Epithelial cell of proximal tubule (primary cell): ENCODE measurements around the gene TMEM233. TPM values are rescaled to one million over a fixed set of nuclear protein-coding genes. Genes with fewer than 3 reads are reported as not detected.
A peak's percentile ranks its signal among the peaks of the same experiment; 100 is the strongest.

Experiments used
- DNase-seq: peaks from one replicate; pipeline ENCODE4 v3.0.0-alpha.2; 2011; ENCODE audit warnings: low read depth
- H3K4me3 ChIP-seq: 2 replicates; pipeline ENCODE4 v1.5.1; 2011; ENCODE audit warnings: low read depth, mild to moderate bottlenecking, low read length
- CTCF ChIP-seq: conservative IDR thresholded peaks from 2 replicates; pipeline ENCODE4 v1.5.1; 2012; ENCODE audit warnings: low read depth, mild to moderate bottlenecking, low read length
- total RNA-seq: library from RNA; depleted of rRNA; stranded (reverse); fragments of >200 nt; gene quantifications from 2 replicates; pipeline ENCODE4 v1.2.3, GENCODE V29; 2015

The TMEM233 gene
- total RNA-seq: 0.17 TPM in 1 of 2 replicates, not detected in the other

- peak within 1 kb of the TSS; percentile 82 for H3K4me3 ChIP-seq
- no peak for TF ChIP-seq CTCF
- no peak for DNase-seq
Measured at GRCh38 chr12:119593578-119594398, at the start of gene TMEM233. Gene TMEM233 (plus strand): TSS chr12:119593774. CDS start chr12:119593849, 75 bp downstream.

GRCh38 chr12:119544765-119545625 is 48.6 kb upstream of the TMEM233 start:
- DNase-seq: peak; percentile 18
- H3K4me3 ChIP-seq: no peak overlapping the region
- peak; percentile 83 for TF ChIP-seq CTCF

- H3K4me3 ChIP-seq: no peak overlapping the region
- TF ChIP-seq CTCF: no peak
- DNase-seq: no peak
Measured at GRCh38 chr12:119546340-119546739, 47.2 kb upstream of the TMEM233 start.

GRCh38 chr12:119547001-119547400 is 46.6 kb upstream of the TMEM233 start:
- H3K4me3 ChIP-seq: no peak overlapping the region
- TF ChIP-seq CTCF: no peak
- DNase-seq: no peak

- TF ChIP-seq CTCF: no peak
- H3K4me3 ChIP-seq: no peak overlapping the region
- no peak for DNase-seq
Measured at GRCh38 chr12:119556854-119557253, 36.7 kb upstream of the TMEM233 start.

GRCh38 chr12:119565404-119565803 is 28.2 kb upstream of the TMEM233 start:
- no peak for TF ChIP-seq CTCF
- no peak overlapping the region for H3K4me3 ChIP-seq
- DNase-seq: no peak
